GM10266 (cell line): ENCODE results near the gene PRR19.

Experiments
- DNase-seq: peaks from one replicate; pipeline ENCODE4 v3.0.0; 2012; ENCODE audit errors: extremely low spot score
- TF ChIP-seq, protein P1 (sequence below): IDR thresholded peaks from 2 replicates; pipeline ENCODE4 v1.5.1; 2012; ENCODE audit warnings: mild to moderate bottlenecking, low read depth; ENCODE audit not compliant: control insufficient read depth, insufficient read depth; ENCODE audit errors: missing control alignments

PRR19 gene

GRCh38 chr19:42356686-42357085 lies 54.8 kb downstream of the PRR19 start:
- TF ChIP-seq, protein P1, sequence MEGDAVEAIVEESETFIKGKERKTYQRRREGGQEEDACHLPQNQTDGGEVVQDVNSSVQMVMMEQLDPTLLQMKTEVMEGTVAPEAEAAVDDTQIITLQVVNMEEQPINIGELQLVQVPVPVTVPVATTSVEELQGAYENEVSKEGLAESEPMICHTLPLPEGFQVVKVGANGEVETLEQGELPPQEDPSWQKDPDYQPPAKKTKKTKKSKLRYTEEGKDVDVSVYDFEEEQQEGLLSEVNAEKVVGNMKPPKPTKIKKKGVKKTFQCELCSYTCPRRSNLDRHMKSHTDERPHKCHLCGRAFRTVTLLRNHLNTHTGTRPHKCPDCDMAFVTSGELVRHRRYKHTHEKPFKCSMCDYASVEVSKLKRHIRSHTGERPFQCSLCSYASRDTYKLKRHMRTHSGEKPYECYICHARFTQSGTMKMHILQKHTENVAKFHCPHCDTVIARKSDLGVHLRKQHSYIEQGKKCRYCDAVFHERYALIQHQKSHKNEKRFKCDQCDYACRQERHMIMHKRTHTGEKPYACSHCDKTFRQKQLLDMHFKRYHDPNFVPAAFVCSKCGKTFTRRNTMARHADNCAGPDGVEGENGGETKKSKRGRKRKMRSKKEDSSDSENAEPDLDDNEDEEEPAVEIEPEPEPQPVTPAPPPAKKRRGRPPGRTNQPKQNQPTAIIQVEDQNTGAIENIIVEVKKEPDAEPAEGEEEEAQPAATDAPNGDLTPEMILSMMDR, result no peak
- no peak for DNase-seq

DNA sequence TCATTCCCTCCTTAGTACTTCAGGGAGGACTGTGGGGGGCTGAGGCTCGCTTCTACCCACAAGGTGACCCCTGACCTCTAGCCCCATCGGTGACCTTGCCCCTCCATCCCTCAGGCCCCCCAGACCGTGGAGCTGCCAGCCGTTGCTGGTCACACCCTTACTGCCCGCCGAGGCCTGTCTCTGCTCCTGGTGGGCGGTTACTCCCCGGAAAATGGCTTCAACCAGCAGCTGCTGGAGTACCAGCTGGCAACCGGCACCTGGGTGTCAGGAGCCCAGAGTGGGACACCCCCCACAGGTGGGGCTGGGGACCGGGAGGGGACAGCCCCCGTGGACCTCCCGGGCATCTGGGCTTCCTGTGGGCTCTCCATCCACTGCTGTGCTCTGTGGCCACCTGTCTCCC lies 55.4 kb downstream of the PRR19 start:
- TF ChIP-seq, protein P1, result no peak
- DNase-seq, result no peak
